Stimulated activated CD4-positive, alpha-beta T cell treated with anti-CD3 and anti-CD28 coated beads, TNF-alpha, amount 100 ng/mL, for 4 hours (primary cell): ENCODE results near the gene DEGS2.
"Not testable (repeated sequence)": the region's sequence is repeated elsewhere in the genome, so short reads cannot be mapped to it uniquely, and the experiment has no call there.

Experiments used
- DNase-seq, 3 experiments: peaks; one replicate each; pipeline ENCODE4 v3.0.0-alpha.2; 2020; ENCODE audit warnings: low read depth in 3 of 3

DEGS2 gene

DNA sequence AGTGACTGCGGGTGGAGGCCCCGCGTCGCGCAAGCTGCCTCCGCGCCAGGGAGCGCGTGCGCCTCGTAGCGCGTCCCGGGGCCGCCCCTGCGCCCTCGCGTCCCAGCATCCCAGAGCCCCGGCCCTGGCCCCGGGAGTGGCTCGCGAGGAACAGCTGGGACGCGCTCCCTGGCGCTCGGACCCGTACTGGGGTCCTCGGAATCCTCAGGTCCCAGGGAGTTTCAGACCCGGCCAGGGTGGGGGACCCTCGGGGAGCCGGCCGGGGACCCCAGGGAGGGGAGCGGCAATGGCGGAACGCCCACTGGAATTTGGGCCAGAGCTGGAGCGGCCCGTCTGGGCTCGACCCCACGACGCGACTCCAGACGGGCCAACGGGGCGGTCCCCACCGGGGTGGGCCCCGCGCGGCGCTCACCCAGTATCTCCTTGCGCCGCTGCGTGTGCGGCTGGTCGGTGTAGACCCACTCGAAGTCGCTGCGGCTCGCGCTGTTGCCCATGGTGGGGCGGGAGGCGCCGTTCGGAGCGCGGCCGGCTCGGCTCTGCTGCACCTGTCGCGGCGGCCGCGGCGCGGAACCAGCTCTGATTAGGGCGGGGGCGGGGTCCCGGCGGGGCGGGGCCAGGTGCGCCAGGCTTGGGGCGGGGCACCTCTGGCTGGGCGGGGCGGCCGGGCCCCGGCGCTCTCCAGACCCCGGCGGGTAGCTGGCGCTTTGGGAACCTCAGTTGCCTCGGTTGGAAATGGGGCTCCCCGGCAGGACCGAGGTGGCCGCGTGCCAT, at the start of gene DEGS2:
Gene DEGS2 (minus strand): TSS at position 552 of the 771 bp plus-strand sequence. CDS start 58 bp downstream, at position 494.
- DNase-seq: peak; percentile 29 to 55 (median 49)

DNA sequence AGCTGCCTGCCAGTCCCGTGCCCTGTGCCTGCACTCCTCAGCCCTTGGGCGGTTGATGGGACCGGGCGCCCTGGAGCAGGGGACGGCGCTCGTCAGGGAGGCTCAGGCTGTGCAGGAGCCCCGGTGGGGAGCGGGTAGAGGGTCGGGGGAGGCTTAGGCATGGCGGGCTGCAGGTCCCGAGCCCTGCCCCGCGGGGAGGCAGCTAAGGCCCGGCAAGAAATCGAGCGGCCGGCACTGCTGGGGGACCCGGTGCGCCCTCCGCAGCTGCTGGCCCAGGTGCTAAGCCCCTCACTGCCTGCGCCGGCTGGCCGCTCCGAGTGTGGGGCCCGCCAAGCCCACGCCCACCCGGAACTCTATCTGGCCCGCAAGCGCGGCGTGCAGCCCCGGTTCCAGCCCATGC, 48.7 kb upstream of the DEGS2 start:
- DNase-seq: not testable (repeated sequence)

DNA sequence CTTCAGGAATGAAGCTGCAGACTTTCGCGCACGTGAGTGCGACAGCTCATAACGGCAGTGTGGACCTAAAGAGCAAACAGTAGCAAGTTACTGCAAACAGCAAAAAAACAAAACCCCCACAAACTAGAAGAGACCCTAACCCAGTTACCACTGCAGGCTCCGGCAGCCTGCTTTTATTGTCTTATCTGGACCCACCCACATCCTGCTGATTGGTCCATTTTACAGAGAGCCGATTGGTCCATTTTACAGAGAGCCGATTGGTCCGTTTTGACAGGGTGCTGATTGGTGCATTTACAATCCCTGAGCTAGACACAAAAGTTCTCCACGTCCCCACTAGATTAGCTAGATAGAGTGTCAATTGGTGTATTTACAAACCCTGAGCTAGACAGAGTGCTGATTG, 48.1 kb upstream of the DEGS2 start:
- not testable (repeated sequence) for DNase-seq

DNA sequence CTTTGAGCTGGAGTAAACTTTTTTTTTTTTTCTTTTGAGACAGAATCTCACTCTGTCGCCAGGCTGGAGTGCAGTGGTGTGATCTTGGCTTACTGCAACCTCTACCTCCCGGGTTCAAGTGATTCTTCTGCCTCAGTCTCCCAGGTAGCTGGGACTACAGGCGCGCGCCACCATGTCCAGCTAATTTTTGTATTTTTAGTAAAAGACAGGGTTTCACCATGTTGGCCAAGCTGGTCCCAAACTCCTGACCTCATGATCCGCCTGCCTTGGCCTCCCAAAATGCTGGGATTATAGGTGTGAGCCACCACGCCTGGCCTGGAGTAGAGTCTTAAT, 45.4 kb upstream of the DEGS2 start:
- DNase-seq: not testable (repeated sequence)

GRCh38 chr14:100203962-100204834, 44.8 kb upstream of the DEGS2 start:
- DNase-seq: no peak

- no peak for DNase-seq
Observed at GRCh38 chr14:100203146-100203545, 43.7 kb upstream of the DEGS2 start.

GRCh38 chr14:100202712-100203111, 43.3 kb upstream of the DEGS2 start:
- no peak for DNase-seq

DNA sequence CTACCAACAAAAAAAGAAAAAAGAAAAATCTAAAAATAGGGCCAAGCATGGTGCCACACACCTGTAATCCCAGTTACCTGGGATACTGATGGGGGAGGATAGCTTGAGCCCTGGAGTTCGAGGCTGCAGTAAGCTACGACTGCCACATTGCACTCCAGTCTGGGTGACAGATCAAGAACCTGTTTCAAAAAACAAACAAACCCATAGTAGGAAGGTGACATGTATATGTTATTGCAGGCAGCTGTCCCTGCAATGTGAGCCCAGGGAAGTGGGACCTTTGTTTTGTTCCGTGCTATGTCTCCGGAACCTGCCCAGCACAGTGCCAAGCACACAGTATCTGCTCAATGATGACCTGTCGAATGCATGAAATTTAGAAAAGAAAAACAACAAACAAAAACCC, 42.3 kb upstream of the DEGS2 start:
- DNase-seq: no peak

DNA sequence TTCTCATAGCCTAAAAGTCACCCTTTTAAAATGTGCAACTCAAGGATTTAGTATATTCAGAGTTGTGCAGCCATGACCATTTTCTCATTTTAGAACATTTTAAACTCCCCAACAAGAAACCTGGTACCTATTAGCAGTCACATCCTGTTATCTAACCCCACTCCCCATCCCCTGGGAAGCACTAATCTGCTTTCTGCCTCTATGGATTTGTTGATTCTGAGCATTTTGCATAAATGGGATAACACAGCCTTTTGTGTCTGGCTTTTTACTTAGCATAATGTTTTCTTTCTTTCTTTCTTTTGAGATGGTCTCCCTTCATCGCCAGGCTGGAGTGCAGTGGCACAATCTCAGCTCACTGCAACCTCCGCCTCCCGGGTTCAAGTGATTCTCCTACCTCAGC, 40.9 kb upstream of the DEGS2 start:
- no peak for DNase-seq

DNA sequence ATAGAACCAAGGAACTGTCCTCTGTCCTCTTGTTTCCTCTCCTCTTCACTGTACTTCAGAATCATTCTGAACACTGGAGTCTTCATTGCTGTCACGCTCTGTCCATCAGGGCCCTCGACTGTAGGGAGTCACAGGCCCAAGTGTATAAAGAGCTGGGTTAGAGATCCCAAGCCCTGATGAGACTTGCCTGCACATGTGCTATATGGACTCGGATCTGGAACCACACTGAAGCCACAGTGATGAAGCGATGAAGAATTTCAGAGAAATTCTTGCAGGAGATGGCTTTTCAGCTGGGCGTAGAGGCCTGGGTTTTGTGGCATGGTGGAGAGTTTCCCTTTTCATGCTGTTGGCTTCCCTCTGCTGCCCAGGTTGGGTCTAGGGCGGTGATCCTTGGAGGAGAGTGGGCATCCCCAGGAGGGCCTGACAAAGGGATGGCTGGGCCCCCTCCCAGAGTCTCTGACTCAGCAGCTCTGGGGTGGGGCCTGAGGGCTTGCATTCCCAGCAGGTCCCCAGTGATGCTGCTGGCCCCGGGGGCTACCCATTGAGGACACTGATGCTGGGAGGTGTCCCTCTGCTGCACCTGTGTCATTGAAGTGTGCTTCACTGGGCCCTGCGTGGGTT, 39.9 kb upstream of the DEGS2 start:
- no peak for DNase-seq

DNA sequence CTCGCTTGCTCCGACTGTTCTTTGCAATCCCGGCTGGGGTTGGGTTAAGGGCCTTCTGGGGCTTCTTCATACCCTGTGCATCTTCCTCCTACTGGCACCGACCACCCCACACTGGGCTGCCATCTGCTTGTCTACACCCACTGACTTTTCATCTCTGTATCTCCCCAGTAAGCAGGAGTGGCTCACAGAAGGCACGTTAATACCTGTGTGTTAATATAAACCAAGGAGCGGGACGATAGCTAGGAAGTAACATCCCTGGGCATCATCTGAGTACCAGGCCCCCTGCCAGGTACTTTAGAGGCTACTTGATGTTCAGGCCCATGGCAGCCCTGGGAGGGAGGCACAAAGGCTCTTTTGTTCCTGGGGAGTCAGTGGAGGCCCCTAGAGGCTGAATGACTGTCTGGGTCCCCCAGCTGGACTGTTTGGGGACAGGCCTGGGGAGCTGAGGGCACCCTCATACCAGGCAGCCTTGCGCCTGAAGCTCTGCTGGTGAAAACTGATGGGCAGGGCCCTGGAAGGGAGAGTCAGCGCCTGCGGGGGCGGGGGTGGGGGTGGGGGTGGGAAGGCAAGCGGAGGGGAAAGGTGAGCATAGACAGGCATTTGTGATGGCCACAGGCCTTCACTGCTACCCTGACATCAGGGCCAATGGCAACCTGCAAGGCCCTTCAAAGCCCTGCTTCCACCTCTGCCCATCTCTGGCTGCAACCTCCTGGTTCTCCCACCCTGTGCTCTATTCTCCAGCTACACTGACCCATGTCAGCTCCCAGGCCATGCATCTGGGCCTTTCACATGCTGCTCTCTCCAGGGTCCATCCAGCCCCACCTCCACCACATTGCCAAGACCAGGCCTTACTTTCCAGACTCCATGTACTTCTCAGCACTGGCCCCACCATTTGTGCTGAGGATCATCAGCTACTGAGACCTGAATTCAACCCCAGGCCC, 34.2 kb upstream of the DEGS2 start:
- DNase-seq: no peak

DNA sequence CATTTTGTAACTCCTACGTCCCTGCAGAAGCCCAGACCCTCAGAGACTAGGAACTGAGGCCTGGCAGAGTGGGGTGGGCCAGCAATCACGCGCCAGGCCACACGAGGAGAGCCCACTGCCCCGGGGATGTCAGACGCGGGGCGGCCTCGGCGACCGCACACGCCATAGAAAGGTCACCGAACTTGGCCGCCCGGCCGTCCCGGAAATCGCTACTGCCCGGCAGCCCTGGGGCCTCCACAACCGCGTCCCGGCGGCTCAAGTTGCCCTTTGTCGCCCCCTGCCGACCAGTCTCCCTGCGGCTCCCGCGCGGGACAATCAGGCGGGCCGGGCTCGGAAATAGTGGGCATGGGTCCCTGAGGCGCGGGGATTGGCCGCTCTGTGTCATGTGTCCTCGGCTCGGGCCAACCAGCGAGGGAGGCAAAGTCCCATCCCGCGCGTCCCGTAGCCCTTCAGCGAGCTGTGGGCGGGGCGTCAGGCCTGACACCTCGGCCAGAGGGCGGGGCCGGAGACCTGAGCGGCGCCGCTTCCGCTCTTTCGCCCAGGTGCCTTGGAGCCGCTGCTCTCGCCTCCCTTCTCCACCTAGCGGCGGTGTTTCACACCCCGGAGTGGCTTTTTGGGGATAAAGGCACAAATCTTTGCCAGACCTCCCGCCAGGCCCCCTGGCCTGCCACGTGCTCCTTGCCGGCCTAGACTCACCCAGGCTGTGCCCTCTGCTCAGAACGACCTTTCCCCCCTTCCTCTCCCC, 33.4 kb upstream of the DEGS2 start:
- DNase-seq: peak; percentile 99

GRCh38 chr14:100192250-100192671, 32.8 kb upstream of the DEGS2 start:
- no peak for DNase-seq

DNA sequence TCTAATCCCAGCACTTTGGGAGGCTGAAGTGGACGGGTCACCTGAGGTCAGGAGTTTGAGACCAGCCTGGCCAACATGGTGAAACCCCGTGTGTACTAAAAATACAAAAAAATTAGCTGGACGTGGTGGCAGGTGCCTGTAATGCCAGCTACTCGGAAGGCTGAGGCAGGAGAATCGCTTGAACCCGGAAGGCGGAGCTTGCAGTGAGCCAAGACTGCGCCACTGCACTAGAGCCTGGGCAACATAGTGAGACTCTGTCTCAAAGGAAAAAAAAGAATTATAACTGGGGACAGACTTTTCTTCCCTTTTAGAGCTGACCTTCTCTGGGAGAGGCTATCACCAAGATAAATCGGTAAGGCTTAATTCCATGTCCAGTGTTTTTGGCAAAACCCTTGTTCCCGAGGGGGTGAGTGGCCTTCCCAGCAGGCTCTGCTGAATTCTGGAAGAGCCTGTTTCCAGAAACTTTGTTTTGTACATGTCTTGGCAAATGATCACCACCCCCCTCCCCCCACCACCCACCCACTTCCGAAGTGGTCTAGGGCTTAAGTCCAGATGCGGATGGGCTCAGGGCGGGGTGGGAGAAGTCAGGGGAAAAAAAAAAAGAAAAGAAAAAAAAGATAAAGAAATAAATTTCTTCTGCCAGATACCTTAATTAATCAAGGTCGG, 32.3 kb upstream of the DEGS2 start:
- no peak for DNase-seq

GRCh38 chr14:100190126-100190525, 30.7 kb upstream of the DEGS2 start:
- DNase-seq: no peak

DNA sequence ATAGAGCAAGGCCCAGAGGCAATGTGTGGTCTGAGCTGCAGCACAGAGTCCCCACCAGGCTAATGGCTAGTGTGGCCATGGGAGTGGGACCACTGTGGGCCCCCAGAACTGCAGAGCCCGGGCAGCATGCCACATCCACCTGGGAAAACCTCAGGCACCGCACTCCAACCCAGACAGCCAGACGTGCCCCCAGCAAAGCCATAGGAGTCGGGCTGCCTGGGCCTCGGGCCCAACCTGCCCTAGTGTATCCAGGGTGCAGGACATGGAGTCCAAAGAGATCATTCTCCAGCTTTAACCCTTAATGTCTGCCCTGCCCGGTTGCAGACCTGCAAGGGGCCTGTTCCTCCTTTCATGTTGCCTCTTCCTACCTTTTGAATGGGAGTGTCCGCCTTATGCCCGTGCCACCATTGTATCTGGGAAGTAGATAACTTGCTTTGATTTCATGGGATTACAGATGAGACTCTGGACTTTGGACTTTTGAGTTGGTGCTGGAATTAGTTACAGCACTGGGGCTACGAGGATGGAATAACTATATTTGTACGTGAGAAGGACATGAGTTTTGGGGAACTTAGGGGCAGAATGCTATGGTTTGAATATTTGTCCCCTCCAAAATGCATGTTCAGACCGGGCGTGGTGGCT, 29.1 kb upstream of the DEGS2 start:
- no peak for DNase-seq

DNA sequence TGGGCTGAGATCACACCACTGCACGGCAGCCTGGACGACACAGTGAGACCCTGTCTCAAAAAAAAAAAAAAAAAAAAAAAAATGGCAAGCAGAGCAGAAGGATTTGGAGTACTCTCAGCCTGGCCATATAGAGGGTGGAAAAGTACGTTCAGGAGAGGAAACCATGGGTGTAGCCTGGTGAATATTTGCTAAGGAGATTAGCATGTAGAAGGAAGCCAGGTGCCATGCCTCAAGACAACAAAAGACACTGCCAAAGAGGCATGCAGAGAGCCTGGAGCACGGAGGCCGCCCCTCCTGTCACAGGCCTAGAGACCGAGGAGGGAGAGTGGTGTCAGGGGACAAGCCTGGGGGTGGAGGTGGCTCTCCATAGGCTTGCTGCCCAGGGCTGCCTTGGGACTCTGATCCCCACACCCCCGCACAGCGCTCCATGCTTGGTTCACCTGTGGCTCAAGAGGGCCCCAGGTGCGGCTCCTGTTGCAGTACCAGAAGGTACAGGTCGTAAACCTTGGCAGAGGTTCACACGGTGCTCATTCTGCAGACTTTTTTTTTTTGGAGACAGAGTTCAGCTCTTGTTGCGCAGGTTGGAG, 27.9 kb upstream of the DEGS2 start:
- DNase-seq: no peak

GRCh38 chr14:100181876-100182551, 22.6 kb upstream of the DEGS2 start:
- DNase-seq: not testable (repeated sequence)

DNA sequence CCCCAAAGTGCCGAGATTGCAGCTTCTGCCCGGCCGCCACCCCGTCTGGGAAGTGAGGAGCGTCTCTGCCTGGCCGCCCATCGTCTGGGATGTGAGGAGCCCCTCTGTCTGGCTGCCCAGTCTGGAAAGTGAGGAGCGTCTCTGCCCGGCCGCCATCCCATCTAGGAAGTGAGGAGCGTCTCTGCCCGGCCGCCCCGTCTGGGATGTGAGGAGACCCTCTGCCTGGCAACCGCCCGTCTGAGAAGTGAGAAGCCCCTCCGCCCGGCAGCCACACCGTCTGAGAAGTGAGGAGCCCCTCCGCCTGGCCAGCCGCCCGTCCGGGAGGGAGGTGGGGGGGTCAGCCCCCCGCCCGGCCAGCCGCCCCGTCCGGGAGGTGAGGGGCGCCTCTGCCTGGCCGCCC, 21.2 kb upstream of the DEGS2 start:
- not testable (repeated sequence) for DNase-seq
